GM12891 (cell line): ENCODE results near the gene LTO1.

ENCODE experiments used
- POLR2A ChIP-seq: IDR thresholded peaks from 2 replicates; pipeline ENCODE4 v1.6.1; 2011; ENCODE audit warnings: low read depth, low read length, control low read depth
- POLR2AphosphoS5 ChIP-seq: IDR thresholded peaks from 2 replicates; pipeline ENCODE4 v1.6.1; 2011; ENCODE audit warnings: low read depth, low read length, control low read depth
- TAF1 ChIP-seq: IDR thresholded peaks from 2 replicates; pipeline ENCODE4 v1.6.1; 2011; ENCODE audit warnings: low read depth, low read length, control low read depth

- TF ChIP-seq TAF1: no peak
- no peak for TF ChIP-seq POLR2A
- no peak for TF ChIP-seq POLR2AphosphoS5
These were observed 31.0 kb upstream of the LTO1 start for GRCh38 chr11:69705901-69706787.
